Right lobe of liver (tissue), 6 donors: Measurements from ENCODE around the gene TMEM98. TPM values are rescaled to one million over a fixed set of nuclear protein-coding genes. Genes with fewer than 3 reads are reported as not detected.

ENCODE experiments used
- ATAC-seq, 4 donors: fragments of 200-7000 bp; cut with Tn5 transposase; one replicate each; pipeline ENCODE4 v1.9.1; 2020; ENCODE audit warnings: mild to moderate bottlenecking in 4 of 4, moderate library complexity in 4 of 4
- DNase-seq, 3 donors: peaks; one replicate each; pipeline ENCODE4 v3.0.0-alpha.2; 2020
- H3K27ac ChIP-seq, 3 donors: fragments of 200-600 bp; one replicate each; pipeline ENCODE4 v1.8.0; 2022
- H3K27me3 ChIP-seq, 2 donors: fragments of 200-600 bp; one replicate each; pipeline ENCODE4 v1.8.0; 2022
- H3K36me3 ChIP-seq, 4 donors: fragments of 200-600 bp; sonication (generic) in 1 of 4; one replicate each; pipeline versions ENCODE4 v1.5.1 to v1.8.0; 2017 to 2022; ENCODE audit warnings: control low read depth in 1 of 4
- H3K4me1 ChIP-seq, 4 donors: fragments of 200-600 bp; sonication (generic) in 1 of 4; one replicate each; pipeline versions ENCODE4 v1.5.1 to v1.8.0; 2017 to 2022; ENCODE audit warnings: control low read depth in 1 of 4
- H3K4me3 ChIP-seq, 3 donors: fragments of 200-600 bp; one replicate each; pipeline ENCODE4 v1.8.0; 2022
- H3K9me3 ChIP-seq, 4 donors: fragments of 200-600 bp; sonication (generic) in 1 of 4; one replicate each; pipeline versions ENCODE4 v1.5.1 to v1.8.0; 2017 to 2022; ENCODE audit warnings: control low read depth in 1 of 4
- POLR2A ChIP-seq: fragments of 450-650 bp; IDR thresholded peaks from one replicate; pipeline ENCODE4 v1.6.1; 2017; ENCODE audit warnings: antibody characterized with exemption, mild to moderate bottlenecking
- WGBS: methylation state at CpG from one replicate; pipeline ENCODE4 v1.1.6; 2018; ENCODE audit warnings: low coverage, low lambda C conversion rate; ENCODE audit not compliant: insufficient coverage; ENCODE audit errors: missing lambda C conversion rate; 5-methylcytosine and 5-hydroxymethylcytosine counted together
- intact Hi-C, 2 donors: fragments of 100-400 bp; cut with DNase I; formaldehyde crosslinking; loops; one replicate each; pipeline versions ENCODE4 v1.11.2 to v1.14.1; 2022
- total RNA-seq, 6 experiments: library from RNA; depleted of rRNA in 2 of 6; stranded (reverse); fragments of >200 nt in 2 of 6; fragmentation: NEBNext Ultra II Directional in 3 of 6; extraction: Animal tissue kit (Norgen Biotek cat#: 25700) in 3 of 6; gene quantifications; one replicate each; pipeline versions ENCODE4 v1.1.0 to v1.2.4, GENCODE V29; 2016 to 2023
- TF ChIP-seq, protein P1 (sequence below), 4 donors: fragments of 200-600 bp in 3 of 4; fragments of 450-650 bp in 1 of 4; IDR thresholded peaks; one replicate each; pipeline versions ENCODE4 v1.5.1 to v1.8.0; 2016 to 2022; ENCODE audit warnings: antibody characterized with exemption in 4 of 4, mild to moderate bottlenecking in 2 of 4
- donor health status: DM: no; HTN: yes; CAD: no.
- donor health status: DM: no; HTN: no; CAD: no.
- donor health status: DM: no; HTN: no; CAD: no.
- donor health status: DM: no; HTN: yes; CAD: no.
- donor health status: DM: no; HTN: yes; CAD: no.

TMEM98 gene
- total RNA-seq, 6 experiments from 2014 or later, result 7.8 to 31.5 (median 19.2) TPM

GRCh38 chr17:32956240-32956970 lies 28.5 kb downstream of the TMEM98 start:
- Histone ChIP-seq H3K9me3 (no peaks in the 10 kb centered on the region), H3K27ac (no peak overlapping the region), H3K4me1 (peaks cover 0 to 12% (median 5%) of the 10 kb centered on the region in 4 donors), H3K4me3 (no peak overlapping the region), H3K27me3 (no peaks in the 10 kb centered on the region), H3K36me3 (no peaks in the 10 kb centered on the region)
- no peak for DNase-seq
- ATAC-seq, result no peak
- TF ChIP-seq, protein P1, sequence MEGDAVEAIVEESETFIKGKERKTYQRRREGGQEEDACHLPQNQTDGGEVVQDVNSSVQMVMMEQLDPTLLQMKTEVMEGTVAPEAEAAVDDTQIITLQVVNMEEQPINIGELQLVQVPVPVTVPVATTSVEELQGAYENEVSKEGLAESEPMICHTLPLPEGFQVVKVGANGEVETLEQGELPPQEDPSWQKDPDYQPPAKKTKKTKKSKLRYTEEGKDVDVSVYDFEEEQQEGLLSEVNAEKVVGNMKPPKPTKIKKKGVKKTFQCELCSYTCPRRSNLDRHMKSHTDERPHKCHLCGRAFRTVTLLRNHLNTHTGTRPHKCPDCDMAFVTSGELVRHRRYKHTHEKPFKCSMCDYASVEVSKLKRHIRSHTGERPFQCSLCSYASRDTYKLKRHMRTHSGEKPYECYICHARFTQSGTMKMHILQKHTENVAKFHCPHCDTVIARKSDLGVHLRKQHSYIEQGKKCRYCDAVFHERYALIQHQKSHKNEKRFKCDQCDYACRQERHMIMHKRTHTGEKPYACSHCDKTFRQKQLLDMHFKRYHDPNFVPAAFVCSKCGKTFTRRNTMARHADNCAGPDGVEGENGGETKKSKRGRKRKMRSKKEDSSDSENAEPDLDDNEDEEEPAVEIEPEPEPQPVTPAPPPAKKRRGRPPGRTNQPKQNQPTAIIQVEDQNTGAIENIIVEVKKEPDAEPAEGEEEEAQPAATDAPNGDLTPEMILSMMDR (IDR thresholded peaks at IDR 0.05), result no peak
- TF ChIP-seq POLR2A, result no peak
- intact Hi-C loops, result no loop called here
- 49% methylated on average over 3 of the region's 5 CpGs for WGBS

- no peak overlapping the region for H3K27ac ChIP-seq
- DNase-seq, result no peak
- no peak for TF ChIP-seq POLR2A
- TF ChIP-seq, protein P1 (IDR thresholded peaks at IDR 0.05), result no peak
- intact Hi-C loops, result no loop called here
- H3K9me3 ChIP-seq, result no peaks in the 10 kb centered on the region
- H3K4me1 ChIP-seq, result peaks cover 0 to 12% (median 5%) of the 10 kb centered on the region in 4 donors
- WGBS, result 20% methylated on average over 2 of the region's 2 CpGs
- ATAC-seq, result no peak
- no peaks in the 10 kb centered on the region for H3K36me3 ChIP-seq
- H3K4me3 ChIP-seq, result no peak overlapping the region
- H3K27me3 ChIP-seq, result no peaks in the 10 kb centered on the region
These were observed 30.5 kb downstream of the TMEM98 start for GRCh38 chr17:32958418-32958817.

DNA sequence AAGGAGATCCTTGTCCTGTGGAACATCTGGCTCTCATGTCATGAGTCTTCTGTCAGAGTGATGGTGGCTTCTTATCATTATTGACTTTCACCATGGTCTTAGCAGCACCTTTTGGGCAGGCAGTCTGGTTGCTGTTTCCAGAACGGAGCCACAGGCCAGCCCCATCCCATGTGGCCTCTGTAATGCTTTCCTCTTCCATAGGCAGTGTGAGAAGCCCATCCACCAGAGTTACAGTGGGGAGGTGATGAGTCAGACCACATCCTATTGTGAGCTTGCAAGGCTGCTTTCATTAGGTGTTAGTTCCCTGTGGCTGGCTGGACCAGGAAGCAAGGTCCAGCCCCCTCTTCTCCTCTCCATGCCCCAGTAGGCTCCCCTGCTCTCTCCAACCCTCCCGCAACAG lies 32.9 kb downstream of the TMEM98 start:
- TF ChIP-seq, protein P1 (IDR thresholded peaks at IDR 0.05), result no peak
- TF ChIP-seq POLR2A, result no peak
- Histone ChIP-seq H3K4me1 (no peaks in the 10 kb centered on the region), H3K4me3 (no peak overlapping the region), H3K36me3 (no peaks in the 10 kb centered on the region), H3K27me3 (no peaks in the 10 kb centered on the region), H3K9me3 (no peaks in the 10 kb centered on the region), H3K27ac (no peak overlapping the region)
- no peak for DNase-seq
- ATAC-seq, result no peak
- intact Hi-C loops, result no loop called here
- WGBS, result 83% methylated on average over 2 of the region's 2 CpGs

GRCh38 chr17:32962320-32962711 lies 34.4 kb downstream of the TMEM98 start:
- DNase-seq, result no peak
- intact Hi-C loops, result no loop called here
- Histone ChIP-seq H3K4me1 (no peaks in the 10 kb centered on the region), H3K27ac (no peak overlapping the region), H3K36me3 (no peaks in the 10 kb centered on the region), H3K27me3 (no peaks in the 10 kb centered on the region), H3K4me3 (no peak overlapping the region), H3K9me3 (no peaks in the 10 kb centered on the region)
- ATAC-seq, result no peak
- TF ChIP-seq, protein P1 (IDR thresholded peaks at IDR 0.05), result no peak
- no peak for TF ChIP-seq POLR2A
- 11% methylated on average over 3 of the region's 3 CpGs for WGBS
